Measurements from ENCODE around the gene AAR2. TPM values are rescaled to one million over a fixed set of nuclear protein-coding genes. Genes with fewer than 3 reads are reported as not detected.

Gene AAR2
- total RNA-seq, result 13.3 TPM
- long read RNA-seq, transcript AAR2-202 (4 exons, 2,689 nt), result minor isoform, 9 of 86 reads
- long read RNA-seq, transcript AAR2-201 (4 exons, 2,430 nt), result major isoform, 70 of 86 reads
- long read RNA-seq, partial matches to known transcripts, result 6 of 86 reads
- long read RNA-seq, other reads (novel, unspliced or antisense), result 1 of 86 reads

GRCh38 chr20:36235892-36236785, at the start of gene AAR2:
Gene AAR2, plus strand, starts transcription at chr20:36236478. Its CDS starts 3,391 bp downstream, at chr20:36239869.
- intact Hi-C loops (cut with micrococcal nuclease), result no loop called here
- Histone ChIP-seq H3K9me3 (replicated peaks) (no peaks in the 10 kb centered on the region), H3K4me1 (peaks cover 37% of the 10 kb centered on the region), H3K27ac (replicated peaks) (peak within 1 kb of the TSS; percentile 77), H3K36me3 (peaks cover 15% of the 10 kb centered on the region), H3K27me3 (ENCODE audit: low read depth) (peaks cover 7% of the 10 kb centered on the region), H3K4me3 (peak within 1 kb of the TSS; percentile 78)
- no peak for TF ChIP-seq CTCF (IDR thresholded peaks at IDR 0.05; ENCODE audit: borderline replicate concordance)
- DNase-seq, result peak; percentile 81

- H3K36me3 ChIP-seq, result peaks cover 20% of the 10 kb centered on the region
- no peak overlapping the region for H3K27ac ChIP-seq (replicated peaks)
- H3K9me3 ChIP-seq (replicated peaks), result no peaks in the 10 kb centered on the region
- H3K27me3 ChIP-seq (ENCODE audit: low read depth), result no peaks in the 10 kb centered on the region
- no peak overlapping the region for H3K4me3 ChIP-seq
- peaks cover 6% of the 10 kb centered on the region for H3K4me1 ChIP-seq
- no peak for TF ChIP-seq CTCF (IDR thresholded peaks at IDR 0.05; ENCODE audit: borderline replicate concordance)
- intact Hi-C loops (cut with micrococcal nuclease), result no loop called here
- DNase-seq, result no peak
Measured at GRCh38 chr20:36193977-36194712, 42.1 kb upstream of the AAR2 start.

- Histone ChIP-seq H3K27ac (replicated peaks) (no peak overlapping the region), H3K4me1 (peaks cover 6% of the 10 kb centered on the region), H3K4me3 (no peak overlapping the region), H3K27me3 (ENCODE audit: low read depth) (no peaks in the 10 kb centered on the region), H3K9me3 (replicated peaks) (no peaks in the 10 kb centered on the region), H3K36me3 (peaks cover 13% of the 10 kb centered on the region)
- intact Hi-C loops (cut with micrococcal nuclease), result loop anchor here (5.0 kb wide), 1 partner anchor 39 kb away; no protein-coding TSS in a partner anchor
- peak; percentile 23 for DNase-seq
- TF ChIP-seq CTCF (IDR thresholded peaks at IDR 0.05; ENCODE audit: borderline replicate concordance), result no peak
Measured at GRCh38 chr20:36196676-36197075, 39.6 kb upstream of the AAR2 start.

GRCh38 chr20:36197271-36197670, 39.0 kb upstream of the AAR2 start:
- intact Hi-C loops (cut with micrococcal nuclease), result loop anchor here (5.0 kb wide), 1 partner anchor 40 kb away; no protein-coding TSS in a partner anchor
- DNase-seq, result no peak
- Histone ChIP-seq H3K4me3 (no peak overlapping the region), H3K36me3 (peaks cover 13% of the 10 kb centered on the region), H3K27ac (replicated peaks) (no peak overlapping the region), H3K9me3 (replicated peaks) (no peaks in the 10 kb centered on the region), H3K27me3 (ENCODE audit: low read depth) (no peaks in the 10 kb centered on the region), H3K4me1 (peaks cover 6% of the 10 kb centered on the region)
- TF ChIP-seq CTCF (IDR thresholded peaks at IDR 0.05; ENCODE audit: borderline replicate concordance), result no peak

Measured in left ventricle myocardium inferior (tissue), 1 donor.